ENCODE data around the gene TTC39A.

- no peak for TF ChIP-seq ZKSCAN1 (IDR thresholded peaks at IDR 0.05; ENCODE audit: low read length)
- TF ChIP-seq ZNF543 (CRISPR knock-in tag; IDR thresholded peaks at IDR 0.05): no peak
- no peak for TF ChIP-seq CTCF (CRISPR knock-in tag; IDR thresholded peaks at IDR 0.05)
- no peak for TF ChIP-seq NPAS2 (CRISPR knock-in tag; IDR thresholded peaks at IDR 0.05; ENCODE audit: borderline replicate concordance)
- TF ChIP-seq ZNF274 (CRISPR knock-in tag; IDR thresholded peaks at IDR 0.05): no peak
- TF ChIP-seq HMG20A (CRISPR knock-in tag; IDR thresholded peaks at IDR 0.05; ENCODE audit: borderline replicate concordance): no peak
- no peak for TF ChIP-seq JUNB (CRISPR knock-in tag; IDR thresholded peaks at IDR 0.05; ENCODE audit: borderline replicate concordance)
- no peak for TF ChIP-seq POLR2A (IDR thresholded peaks at IDR 0.05; ENCODE audit: insufficient read depth in 1 of 2, low read depth in 2 of 2, low read length in 2 of 2)
- no peak for TF ChIP-seq USF2 (IDR thresholded peaks at IDR 0.05; ENCODE audit: low read depth, low read length)
- no peak for TF ChIP-seq USF2 (CRISPR knock-in tag; IDR thresholded peaks at IDR 0.05; ENCODE audit: borderline replicate concordance)
- no peak for TF ChIP-seq TBL1XR1 (IDR thresholded peaks at IDR 0.05; ENCODE audit: borderline replicate concordance, low read length, partially characterized antibody)
Measured at GRCh38 chr1:51328279-51328678, 2.1 kb downstream of the TTC39A start.
